Muscle layer of colon (tissue), 2 donors: ENCODE measurements around the gene FBLN2.

Experiments used
- H3K27ac ChIP-seq: one replicate; pipeline ENCODE4 v1.7.0; 2013; ENCODE audit warnings: low read depth, mild to moderate bottlenecking, low read length, moderate library complexity
- H3K27me3 ChIP-seq, 2 donors: one replicate each; pipeline ENCODE4 v1.7.0; 2013; ENCODE audit warnings: low read length in 2 of 2, mild to moderate bottlenecking in 2 of 2; ENCODE audit not compliant: insufficient read depth in 2 of 2, control insufficient read depth in 1 of 2
- H3K36me3 ChIP-seq: one replicate; pipeline ENCODE4 v1.7.0; 2013; ENCODE audit warnings: mild to moderate bottlenecking, low read length; ENCODE audit not compliant: insufficient read depth
- H3K4me1 ChIP-seq: one replicate; pipeline ENCODE4 v1.7.0; 2013; ENCODE audit warnings: mild to moderate bottlenecking, low read length; ENCODE audit not compliant: insufficient read depth
- H3K4me3 ChIP-seq, 2 donors: one replicate each; pipeline ENCODE4 v1.7.0; 2013; ENCODE audit warnings: low read length in 2 of 2, low read depth in 1 of 2, mild to moderate bottlenecking in 1 of 2, moderate library complexity in 1 of 2
- H3K9ac ChIP-seq: one replicate; pipeline ENCODE4 v1.7.0; 2013; ENCODE audit warnings: low read length
- H3K9me3 ChIP-seq: one replicate; pipeline ENCODE4 v1.7.0; 2013; ENCODE audit warnings: mild to moderate bottlenecking, low read length
- donor health status: abdominal sarcoma.
- donor health status: Adenocarcinoma of cecum.

The FBLN2 gene

GRCh38 chr3:13671482-13672233, 122.7 kb downstream of the FBLN2 start:
- H3K9me3 ChIP-seq, result no peaks in the 10 kb centered on the region
- H3K4me3 ChIP-seq, result no peak overlapping the region
- no peaks in the 10 kb centered on the region for H3K4me1 ChIP-seq
- H3K36me3 ChIP-seq, result no peaks in the 10 kb centered on the region
- H3K27ac ChIP-seq, result no peak overlapping the region
- no peak overlapping the region for H3K9ac ChIP-seq
- H3K27me3 ChIP-seq, result no peaks in the 10 kb centered on the region

GRCh38 chr3:13673207-13673606, 124.3 kb downstream of the FBLN2 start:
- Histone ChIP-seq H3K4me3 (no peak overlapping the region), H3K9me3 (no peaks in the 10 kb centered on the region), H3K27me3 (no peaks in the 10 kb centered on the region), H3K27ac (no peak overlapping the region), H3K9ac (no peak overlapping the region), H3K4me1 (no peaks in the 10 kb centered on the region), H3K36me3 (no peaks in the 10 kb centered on the region)

DNA sequence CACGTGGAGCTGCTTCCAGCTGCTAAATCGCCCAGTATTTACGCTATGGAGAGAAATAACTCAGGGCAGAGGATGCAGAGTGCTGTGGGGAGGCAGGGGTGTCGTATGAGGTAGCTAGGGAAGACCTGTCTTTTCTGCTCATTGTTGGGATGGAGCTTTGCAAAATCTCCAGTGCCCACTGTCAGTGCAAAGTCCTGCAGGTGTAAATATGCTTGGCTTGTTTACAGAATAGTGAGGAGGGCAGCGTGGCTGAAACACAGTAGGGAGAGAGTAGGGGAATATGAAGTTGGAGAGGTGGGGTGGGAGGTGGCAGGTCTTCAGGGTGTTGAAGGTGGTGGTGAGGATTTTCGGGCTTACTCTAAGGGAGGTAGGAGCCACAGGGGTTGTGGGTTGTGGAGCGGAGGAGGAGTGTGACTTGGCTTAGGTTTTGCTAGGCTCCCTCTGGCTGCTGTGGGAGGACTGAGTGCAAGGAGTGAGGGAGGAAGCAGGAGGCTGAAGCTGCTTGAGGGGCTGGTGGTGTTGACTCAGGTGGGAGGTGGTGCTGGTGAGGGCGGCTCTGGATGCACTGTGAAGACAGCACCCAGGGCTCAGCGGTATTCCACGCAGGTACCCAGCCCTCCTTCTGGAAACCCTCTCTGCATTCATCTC, 125.7 kb downstream of the FBLN2 start:
- H3K27me3 ChIP-seq, result no peaks in the 10 kb centered on the region

DNA sequence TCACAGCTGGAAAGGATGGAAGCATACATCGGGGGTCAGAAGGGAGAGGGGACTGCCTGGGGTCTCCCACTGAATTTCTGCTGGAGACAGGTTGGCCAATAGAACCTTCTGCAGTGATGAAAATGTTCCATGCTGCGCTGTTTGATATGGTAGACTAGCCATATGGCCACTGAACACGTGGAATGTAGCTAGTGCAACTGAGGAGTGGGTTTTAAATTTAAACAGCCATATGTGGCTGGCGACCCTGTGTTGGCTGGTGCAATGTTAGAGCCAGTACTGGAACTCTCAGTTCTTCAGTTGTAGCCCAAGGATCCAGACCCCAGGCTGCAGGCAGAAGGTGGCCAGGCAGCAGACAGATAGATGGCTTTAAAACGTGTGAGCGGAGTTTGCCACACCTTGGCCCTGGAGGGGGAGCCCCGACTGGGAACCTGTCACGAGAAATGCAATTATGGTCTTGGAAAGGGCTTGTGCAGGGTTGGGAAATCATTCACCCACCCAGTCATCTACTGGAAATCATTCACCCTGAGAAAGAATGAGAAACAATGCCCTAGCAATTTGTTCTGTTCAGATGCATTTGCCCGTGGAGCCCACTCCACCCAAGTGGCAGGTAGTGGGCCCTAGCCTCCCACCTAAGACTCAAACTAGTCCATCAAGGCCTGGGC, 127.6 kb downstream of the FBLN2 start:
- Histone ChIP-seq H3K4me3 (no peak overlapping the region), H3K27me3 (no peaks in the 10 kb centered on the region), H3K27ac (no peak overlapping the region), H3K9me3 (no peaks in the 10 kb centered on the region), H3K4me1 (no peaks in the 10 kb centered on the region), H3K9ac (no peak overlapping the region), H3K36me3 (no peaks in the 10 kb centered on the region)

More for the DNA sequence above, 125.7 kb downstream of the FBLN2 start:
- no peaks in the 10 kb centered on the region for H3K9me3 ChIP-seq
- no peak overlapping the region for H3K9ac ChIP-seq
- no peak overlapping the region for H3K27ac ChIP-seq
- H3K36me3 ChIP-seq, result no peaks in the 10 kb centered on the region
- H3K4me3 ChIP-seq, result no peak overlapping the region
- H3K4me1 ChIP-seq, result no peaks in the 10 kb centered on the region

- Histone ChIP-seq H3K36me3 (no peaks in the 10 kb centered on the region), H3K9ac (no peak overlapping the region), H3K4me3 (no peak overlapping the region), H3K4me1 (no peaks in the 10 kb centered on the region), H3K27me3 (no peaks in the 10 kb centered on the region), H3K9me3 (no peaks in the 10 kb centered on the region), H3K27ac (no peak overlapping the region)
Observed at GRCh38 chr3:13677272-13677671, 128.3 kb downstream of the FBLN2 start.

- Histone ChIP-seq H3K9me3 (no peaks in the 10 kb centered on the region), H3K27me3 (no peaks in the 10 kb centered on the region), H3K9ac (no peak overlapping the region), H3K36me3 (no peaks in the 10 kb centered on the region), H3K4me3 (no peak overlapping the region), H3K4me1 (no peaks in the 10 kb centered on the region), H3K27ac (no peak overlapping the region)
Observed at GRCh38 chr3:13681931-13682330, 133.0 kb downstream of the FBLN2 start.

DNA sequence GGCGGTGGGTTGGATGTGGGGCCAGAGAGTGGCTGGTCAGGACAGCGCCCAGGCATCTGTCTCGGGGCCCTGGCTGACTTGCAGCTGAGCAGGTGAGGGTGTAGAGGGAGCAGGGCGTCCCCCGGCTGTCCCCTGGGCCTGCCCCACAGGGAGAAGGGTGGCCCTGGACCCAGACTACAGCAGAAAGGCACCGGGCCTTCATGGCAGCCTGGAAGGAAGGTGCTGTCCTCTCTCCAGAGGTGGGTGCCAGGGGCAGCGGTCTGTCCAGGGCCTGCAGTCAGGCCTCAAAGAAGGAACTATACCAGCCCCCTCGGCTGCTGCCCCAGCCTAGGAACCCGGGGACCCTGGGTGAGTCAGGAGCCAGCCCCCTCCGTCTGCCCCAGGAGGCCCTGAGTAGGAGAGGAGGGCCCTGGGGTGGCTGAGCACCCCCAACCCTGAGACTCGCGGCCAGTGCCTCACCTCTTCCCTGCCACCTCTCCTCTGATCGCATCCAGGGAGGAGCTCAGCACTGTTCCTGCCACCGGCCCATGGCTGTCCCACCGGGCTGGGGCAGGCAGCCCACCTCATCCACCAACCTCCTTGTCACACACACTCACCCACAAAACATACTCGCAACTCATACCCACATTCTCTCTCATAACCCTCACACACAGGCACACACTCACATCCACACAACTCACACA, 133.5 kb downstream of the FBLN2 start:
- Histone ChIP-seq H3K9ac (no peak overlapping the region), H3K4me1 (no peaks in the 10 kb centered on the region), H3K4me3 (no peak overlapping the region), H3K27me3 (no peaks in the 10 kb centered on the region), H3K9me3 (no peaks in the 10 kb centered on the region), H3K36me3 (no peaks in the 10 kb centered on the region), H3K27ac (no peak overlapping the region)

DNA sequence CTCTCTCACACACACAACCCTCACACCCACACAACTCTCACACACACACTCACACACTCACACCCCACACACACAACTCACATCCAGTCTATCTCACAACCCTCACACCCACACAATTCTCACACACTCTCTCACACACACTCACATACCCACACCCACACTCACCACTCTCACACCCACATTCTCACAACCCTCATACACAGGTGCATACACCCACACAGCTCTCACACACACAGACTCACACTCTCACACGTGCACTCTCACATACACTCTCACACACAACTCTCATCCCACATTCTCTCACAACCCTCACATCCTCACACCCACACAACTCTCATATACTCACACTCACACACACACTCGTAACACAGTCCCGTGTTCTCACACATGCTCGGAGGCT, 134.4 kb downstream of the FBLN2 start:
- Histone ChIP-seq H3K36me3 (no peaks in the 10 kb centered on the region), H3K27ac (no peak overlapping the region), H3K27me3 (no peaks in the 10 kb centered on the region), H3K9me3 (no peaks in the 10 kb centered on the region), H3K9ac (no peak overlapping the region), H3K4me3 (no peak overlapping the region), H3K4me1 (no peaks in the 10 kb centered on the region)

DNA sequence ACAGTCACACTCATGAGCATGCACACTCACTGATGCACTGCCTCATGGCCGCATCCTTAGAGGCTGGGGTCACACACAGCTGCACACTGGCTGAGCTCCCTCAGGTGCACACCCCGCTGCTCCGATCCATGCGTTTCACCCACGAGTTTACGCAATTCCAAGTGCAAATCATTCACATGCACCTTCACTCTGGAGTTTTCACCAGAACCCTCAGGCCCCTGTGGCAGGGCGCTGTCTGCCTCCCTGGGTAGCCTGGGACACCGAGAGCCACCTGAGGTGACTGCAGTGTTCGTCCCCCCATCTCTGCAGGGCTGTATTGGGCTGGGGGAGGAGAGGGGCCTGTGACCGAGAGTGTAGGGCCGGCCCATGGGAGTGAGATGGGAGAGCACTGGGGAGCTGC, 134.8 kb downstream of the FBLN2 start:
- Histone ChIP-seq H3K4me3 (no peak overlapping the region), H3K4me1 (no peaks in the 10 kb centered on the region), H3K27ac (no peak overlapping the region), H3K27me3 (no peaks in the 10 kb centered on the region), H3K9ac (no peak overlapping the region), H3K36me3 (no peaks in the 10 kb centered on the region), H3K9me3 (no peaks in the 10 kb centered on the region)

DNA sequence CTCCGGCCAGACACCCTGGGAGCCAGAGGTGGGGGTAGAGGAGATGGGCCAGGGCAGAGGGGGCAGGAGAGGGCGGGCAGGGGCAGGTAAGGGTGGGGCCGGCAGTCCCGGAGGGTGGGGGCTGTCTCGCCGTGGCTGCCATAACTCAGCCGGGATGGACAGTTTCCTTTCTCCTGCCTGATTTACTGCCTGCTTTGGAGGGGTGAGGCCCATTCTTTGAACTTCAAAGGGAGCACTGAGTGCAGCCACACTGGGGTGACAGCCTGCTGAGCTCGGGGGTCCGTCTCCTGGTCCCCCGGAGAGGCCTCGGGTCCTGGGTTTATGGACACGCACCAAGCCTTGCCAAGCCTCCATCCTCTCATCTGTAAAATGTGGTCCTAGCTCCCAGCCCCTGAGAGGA, 135.4 kb downstream of the FBLN2 start:
- no peaks in the 10 kb centered on the region for H3K9me3 ChIP-seq
- no peaks in the 10 kb centered on the region for H3K4me1 ChIP-seq
- no peak overlapping the region for H3K27ac ChIP-seq
- no peak overlapping the region for H3K4me3 ChIP-seq
- H3K27me3 ChIP-seq, result no peaks in the 10 kb centered on the region
- no peaks in the 10 kb centered on the region for H3K36me3 ChIP-seq
- no peak overlapping the region for H3K9ac ChIP-seq

- no peak overlapping the region for H3K9ac ChIP-seq
- H3K27ac ChIP-seq, result no peak overlapping the region
- no peak overlapping the region for H3K4me3 ChIP-seq
- no peaks in the 10 kb centered on the region for H3K9me3 ChIP-seq
- no peaks in the 10 kb centered on the region for H3K4me1 ChIP-seq
- H3K36me3 ChIP-seq, result no peaks in the 10 kb centered on the region
- no peaks in the 10 kb centered on the region for H3K27me3 ChIP-seq
Observed at GRCh38 chr3:13684854-13685253, 135.9 kb downstream of the FBLN2 start.
